NCI-H446 (cell line): ENCODE data around the gene OR8B2.
"Not testable (repeated sequence)": the region's sequence is repeated elsewhere in the genome, so short reads cannot be mapped to it uniquely, and the experiment has no call there.

Experiments used
- DNase-seq, 2 experiments: peaks; one replicate each; lab custom pipeline; 2025; lab: John Stamatoyannopoulos, UW

Gene OR8B2, protein sequence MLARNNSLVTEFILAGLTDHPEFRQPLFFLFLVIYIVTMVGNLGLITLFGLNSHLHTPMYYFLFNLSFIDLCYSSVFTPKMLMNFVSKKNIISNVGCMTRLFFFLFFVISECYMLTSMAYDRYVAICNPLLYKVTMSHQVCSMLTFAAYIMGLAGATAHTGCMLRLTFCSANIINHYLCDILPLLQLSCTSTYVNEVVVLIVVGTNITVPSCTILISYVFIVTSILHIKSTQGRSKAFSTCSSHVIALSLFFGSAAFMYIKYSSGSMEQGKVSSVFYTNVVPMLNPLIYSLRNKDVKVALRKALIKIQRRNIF

DNA sequence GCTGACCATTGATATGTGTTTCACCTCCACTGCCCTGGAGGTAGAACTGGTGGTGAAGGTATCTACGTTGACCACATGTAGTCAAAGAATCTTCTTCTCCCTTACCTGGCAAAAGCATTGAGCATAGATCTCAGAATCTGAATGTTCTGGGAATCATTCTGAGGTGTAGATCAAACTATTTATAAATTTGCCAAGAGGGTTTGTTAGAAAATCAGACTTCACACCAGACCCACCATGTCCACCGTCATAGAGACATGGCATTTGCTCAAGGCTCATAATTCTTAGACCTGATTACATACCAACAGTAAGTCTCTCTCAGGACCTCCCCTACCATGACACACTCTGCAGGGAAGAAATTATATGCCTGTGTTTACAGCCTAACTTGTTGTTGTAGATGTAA is at the start of gene OR8B2:
TSS of gene OR8B2 (minus strand) at position 101 of the 400 bp plus-strand sequence. CDS start 1,156 bp downstream, outside the sequence.
- DNase-seq = no peak

DNA sequence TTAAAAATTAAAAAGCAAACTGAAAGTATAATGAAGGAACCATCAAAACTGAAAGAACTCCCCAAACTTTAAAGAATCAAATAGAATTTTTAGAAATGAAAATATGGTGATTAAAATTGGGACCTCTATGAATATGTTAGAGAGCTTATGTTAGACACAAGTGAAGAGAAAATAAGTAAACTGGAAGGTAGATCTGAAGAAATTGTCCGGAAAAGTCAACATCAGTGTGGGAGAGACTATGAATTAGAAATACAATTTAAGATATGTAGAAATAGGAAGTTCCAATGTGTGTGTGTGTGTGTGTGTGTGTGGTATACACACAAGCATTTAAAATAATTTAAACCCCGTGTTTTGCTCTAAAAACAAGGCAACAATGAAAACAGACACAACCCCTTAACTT is 45.3 kb upstream of the OR8B2 start:
- no peak for DNase-seq

DNA sequence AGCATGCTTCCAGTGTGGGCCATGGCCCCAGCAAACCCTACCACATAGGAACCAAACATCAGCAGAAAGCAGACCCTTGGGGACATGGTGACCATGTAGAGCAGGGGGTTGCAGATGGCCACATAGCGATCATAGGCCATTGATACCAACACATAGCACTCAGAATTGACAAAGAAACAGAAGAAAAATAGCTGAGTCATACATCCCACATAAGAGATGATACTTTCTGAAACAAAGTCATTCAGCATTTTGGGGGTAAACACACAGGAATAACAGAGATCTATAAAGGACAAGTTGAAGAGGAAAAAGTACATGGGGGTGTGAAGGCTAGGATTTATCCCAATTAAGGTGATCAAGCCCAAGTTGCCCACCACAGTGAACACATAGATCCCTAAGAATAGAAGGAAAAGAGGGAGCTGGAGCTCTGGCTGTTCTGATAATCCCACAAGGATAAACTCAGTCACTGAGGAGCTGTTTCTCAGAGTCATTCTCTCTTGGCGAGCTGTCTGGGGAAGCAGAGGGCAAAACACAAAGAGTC is 40.2 kb upstream of the OR8B2 start, which contains the start of gene OR8B4:
TSS of gene OR8B4 (minus strand) at position 488 of the 538 bp plus-strand sequence. CDS start at position 488, 0 bp downstream.
- no peak for DNase-seq

DNA sequence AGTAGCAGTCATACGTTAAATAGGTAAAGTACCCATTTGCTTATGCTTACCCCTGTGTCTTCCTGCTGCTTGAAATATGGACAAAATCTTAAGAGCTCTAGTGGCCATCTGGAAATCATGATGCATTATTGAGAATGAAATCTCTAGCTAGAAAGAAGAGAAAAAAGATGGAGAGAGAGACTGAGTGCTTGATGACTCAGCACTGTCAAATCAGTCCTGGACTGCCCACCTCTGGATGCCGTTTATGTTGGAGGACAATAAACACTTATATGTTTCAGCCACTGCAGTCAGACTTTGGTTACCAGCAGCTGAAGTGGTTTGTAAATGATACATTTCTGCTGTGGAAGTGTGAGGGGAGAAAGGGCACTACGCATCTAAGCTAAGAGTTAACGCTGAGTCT is 36.7 kb upstream of the OR8B2 start:
- no peak for DNase-seq

DNA sequence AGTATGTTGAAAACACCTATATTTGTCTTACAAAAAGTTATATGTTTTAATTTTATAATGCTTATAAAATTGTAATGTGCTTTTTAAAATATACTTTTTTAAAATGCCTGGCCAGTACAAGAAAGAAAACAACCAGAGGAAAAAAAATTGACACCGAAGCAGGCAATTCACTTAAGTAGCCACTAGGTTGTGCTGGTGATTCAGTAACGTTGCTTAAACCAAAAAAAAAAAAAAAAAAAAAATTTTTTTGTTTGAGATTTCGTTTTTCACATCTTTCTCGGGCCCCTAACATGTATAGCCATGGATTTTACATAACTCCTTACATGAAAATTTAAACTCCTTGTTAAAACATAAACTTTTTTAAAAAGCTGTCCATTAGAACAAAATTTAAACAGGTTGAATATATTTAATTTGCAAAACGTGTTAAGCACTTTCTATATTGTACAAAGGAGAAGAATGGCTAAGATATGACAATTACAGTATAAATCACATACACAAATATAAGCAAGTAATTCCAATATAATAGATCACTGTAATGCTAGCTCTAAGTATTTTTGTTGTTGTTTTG is 31.1 kb upstream of the OR8B2 start:
- DNase-seq = peak; percentile 3 to 73

DNA sequence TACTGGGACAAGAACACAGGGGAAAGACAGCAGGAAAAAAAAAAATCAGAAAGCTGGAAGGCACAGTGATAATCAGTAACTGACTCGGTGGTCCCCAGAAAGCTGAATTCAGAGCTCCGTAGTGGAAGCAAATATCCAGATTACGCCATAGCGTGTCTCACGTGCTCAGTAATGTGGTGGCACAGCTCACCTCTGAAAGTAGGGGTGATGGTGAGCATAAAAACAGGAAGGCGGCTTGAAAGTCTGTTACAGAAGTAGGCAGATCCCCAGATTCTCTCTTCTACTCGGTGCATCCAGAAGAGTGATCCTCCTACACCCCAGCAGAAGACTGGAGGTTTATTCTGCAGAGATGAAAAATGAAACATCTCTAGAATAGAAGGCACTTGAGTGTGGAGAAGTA is 25.6 kb upstream of the OR8B2 start:
- DNase-seq = no peak

DNA sequence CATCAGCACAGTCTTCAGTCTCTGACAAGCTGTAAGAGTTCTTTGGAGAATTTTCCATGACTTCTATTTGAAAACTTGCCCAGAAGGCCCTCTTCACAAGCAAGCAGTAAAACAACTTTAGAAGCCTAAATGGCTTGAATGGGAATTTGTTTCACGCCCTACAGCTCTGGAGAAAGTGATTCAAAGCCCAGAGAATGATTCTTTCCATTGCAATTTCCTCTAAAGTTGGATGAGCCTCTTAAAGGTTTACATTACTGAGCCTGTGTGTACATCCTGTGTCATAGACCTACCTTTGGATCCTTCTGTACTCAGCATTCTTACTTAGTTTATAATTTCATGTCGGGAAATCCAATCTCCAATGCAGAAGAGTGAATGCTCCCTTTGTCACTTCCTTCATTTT is 21.3 kb upstream of the OR8B2 start:
- DNase-seq = no peak

DNA sequence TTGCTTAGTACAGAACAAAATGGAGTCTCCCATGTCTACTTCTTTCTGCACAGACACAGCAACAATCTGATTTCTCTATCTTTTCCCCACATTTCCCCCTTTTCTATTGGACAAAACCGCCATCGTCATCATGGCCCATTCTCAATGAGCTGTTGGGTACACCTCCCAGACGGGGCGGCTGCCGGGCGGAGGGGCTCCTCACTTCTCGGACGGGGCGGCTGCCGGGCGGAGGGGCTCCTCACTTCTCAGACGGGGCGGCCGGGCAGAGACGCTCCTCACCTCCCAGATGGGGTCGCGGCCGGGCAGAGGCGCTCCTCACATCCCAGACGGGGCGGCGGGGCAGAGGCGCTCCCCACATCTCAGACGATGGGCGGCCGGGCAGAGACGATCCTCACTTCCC is 18.9 kb upstream of the OR8B2 start:
- DNase-seq = not testable (repeated sequence)

DNA sequence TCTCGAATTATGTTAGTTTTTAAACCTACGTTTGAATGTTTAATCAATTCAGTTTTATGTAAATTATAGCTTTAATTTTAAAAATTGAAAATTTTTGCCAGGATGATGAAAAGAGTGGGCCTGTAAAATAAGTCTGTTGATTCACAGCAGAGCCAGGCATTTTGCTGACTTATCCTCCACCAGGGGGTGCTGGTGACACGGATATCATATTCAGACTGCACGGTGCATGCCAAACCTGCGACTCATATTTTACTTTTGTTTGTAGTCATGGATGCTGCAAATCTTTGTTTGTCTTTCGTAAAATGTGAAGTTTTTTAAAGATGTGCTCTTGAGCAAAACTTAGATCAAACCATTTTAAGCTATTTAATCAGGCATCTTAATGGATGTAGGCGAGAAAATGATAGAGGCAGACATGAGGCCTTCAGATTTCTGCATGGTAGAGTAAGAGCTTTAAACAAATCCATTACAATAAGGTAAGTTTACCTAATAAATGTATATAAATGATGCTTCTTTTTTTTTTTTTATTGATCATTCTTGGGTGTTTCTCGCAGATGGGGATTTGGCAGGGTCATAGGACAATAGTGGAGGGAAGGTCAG is 18.1 kb upstream of the OR8B2 start:
- DNase-seq = peak in 1 of 2 experiments; percentile 68

DNA sequence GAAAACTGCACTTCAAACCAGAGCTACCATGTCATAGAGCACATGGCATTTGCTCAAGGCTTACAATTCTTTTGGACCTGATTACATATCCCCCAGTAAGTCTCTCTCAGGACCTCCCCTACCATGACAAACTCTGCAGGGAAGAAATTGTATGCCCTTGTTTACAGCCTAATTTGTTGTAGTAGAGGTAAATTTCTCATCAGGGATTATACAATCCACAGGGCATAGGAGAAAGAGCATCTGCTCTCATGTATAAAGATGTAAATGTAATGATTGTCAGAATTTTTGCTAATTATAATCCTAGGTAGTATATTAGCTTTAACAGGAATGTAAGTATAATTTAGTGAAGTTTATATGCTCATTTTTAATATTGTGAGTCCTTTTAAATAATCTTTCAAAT is 14.6 kb upstream of the OR8B2 start, which contains the start of gene OR8B3:
TSS of gene OR8B3 (minus strand) at position 101 of the 400 bp plus-strand sequence. CDS start 1,673 bp downstream, outside the sequence.
- DNase-seq = no peak

DNA sequence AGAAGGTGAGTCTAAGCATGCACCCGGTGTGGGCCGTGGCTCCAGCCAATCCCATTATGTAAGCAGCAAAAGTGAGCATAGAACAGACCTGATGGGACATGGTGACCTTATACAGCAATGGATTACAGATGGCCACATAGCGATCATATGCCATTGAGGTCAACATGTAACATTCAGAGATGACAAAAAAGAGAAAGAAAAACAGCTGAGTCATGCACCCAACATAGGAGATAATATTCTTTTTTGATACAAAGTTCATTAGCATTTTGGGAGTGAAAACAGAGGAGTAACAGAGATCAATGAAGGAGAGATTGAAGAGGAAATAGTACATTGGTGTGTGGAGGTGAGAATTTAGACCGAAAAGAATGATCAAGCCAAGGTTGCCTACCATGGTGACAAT is 12.5 kb upstream of the OR8B2 start:
- not testable (repeated sequence) for DNase-seq

DNA sequence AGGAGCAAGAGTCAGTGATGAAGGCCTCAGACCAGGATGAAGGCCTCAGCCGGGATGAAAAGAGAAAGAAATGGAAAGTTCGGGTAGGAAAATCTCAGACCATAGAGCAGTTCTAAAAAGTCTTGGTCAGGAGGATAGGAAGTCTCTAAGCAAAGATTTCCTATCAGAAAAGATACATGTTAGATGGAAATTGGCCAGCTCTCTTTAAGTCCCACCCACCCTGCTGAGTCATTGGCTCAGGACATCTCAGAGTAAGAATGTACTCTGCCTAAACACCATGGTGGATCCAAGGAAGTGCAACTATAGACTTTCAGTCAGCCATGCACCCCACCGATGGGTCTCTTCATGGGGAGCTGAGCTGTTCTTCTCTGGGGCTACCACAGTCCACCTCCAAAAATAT is 10.1 kb upstream of the OR8B2 start:
- DNase-seq = peak in 1 of 2 experiments; percentile 11

DNA sequence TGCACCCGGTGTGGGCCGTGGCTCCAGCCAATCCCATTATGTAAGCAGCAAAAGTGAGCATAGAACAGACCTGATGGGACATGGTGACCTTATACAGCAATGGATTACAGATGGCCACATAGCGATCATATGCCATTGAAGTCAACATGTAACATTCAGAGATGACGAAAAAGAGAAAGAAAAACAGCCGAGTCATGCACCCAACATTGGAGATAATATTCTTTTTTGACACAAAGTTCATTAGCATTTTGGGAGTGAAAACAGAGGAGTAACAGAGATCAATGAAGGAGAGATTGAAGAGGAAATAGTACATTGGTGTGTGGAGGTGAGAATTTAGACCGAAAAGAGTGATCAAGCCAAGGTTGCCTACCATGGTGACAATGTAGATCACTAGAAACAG is 1.4 kb downstream of the OR8B2 start:
- not testable (repeated sequence) for DNase-seq

DNA sequence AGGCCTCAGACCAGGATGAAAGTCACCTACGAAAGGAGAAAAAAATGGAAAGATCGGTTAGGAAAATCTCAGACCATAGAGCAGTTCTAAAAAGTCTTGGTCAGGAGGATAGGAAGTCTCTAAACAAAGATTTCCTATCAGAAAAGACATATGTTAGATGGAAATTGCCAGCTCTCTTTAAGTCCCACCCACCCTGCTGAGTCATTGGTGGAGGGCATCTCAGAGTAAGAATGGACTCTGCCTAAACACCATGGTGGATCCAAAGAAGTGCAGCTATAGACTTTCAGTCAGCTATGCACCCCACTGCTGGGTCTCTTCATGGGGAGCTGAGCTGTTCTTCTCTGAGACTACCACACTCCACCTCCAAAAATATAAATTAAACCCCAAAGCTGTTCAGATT is 3.7 kb downstream of the OR8B2 start:
- DNase-seq = no peak

DNA sequence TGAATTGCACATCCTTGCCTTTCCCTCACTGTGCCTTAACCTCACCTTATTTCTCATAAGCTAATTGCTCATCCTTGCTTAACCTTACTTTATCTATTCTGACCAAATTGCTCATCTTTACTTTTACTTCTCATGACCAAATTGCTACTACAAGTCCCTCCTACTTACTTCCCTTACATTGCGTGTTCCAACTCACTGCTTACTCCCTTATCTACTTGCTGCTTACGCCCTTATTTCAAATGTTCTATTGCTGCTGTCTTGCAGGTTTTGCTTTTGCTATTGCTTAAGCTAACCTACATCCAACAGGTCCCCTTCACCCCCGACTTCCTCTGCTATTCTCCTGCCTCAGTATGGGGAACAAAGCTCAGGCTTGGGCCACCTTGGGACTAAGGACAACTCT is 8.0 kb downstream of the OR8B2 start:
- no peak for DNase-seq

DNA sequence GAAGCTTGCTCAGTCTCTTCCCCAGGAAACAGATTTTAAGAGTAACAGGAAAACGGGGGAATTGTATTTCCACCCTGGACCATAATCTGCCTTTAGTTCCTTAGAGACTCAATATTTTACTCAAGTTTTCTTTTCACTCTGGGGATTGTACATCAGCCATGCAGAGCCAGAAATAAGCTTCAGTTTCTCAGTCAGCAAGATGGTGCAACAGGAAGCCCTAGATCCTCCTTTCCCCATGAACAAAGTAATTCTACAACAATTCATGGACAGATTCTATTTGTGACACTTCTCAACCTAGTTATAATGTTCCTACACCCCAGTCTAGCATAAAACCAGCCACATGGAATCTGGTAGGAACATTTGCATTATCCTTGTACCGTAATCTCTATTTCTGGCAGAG is 24.7 kb downstream of the OR8B2 start:
- no peak for DNase-seq

DNA sequence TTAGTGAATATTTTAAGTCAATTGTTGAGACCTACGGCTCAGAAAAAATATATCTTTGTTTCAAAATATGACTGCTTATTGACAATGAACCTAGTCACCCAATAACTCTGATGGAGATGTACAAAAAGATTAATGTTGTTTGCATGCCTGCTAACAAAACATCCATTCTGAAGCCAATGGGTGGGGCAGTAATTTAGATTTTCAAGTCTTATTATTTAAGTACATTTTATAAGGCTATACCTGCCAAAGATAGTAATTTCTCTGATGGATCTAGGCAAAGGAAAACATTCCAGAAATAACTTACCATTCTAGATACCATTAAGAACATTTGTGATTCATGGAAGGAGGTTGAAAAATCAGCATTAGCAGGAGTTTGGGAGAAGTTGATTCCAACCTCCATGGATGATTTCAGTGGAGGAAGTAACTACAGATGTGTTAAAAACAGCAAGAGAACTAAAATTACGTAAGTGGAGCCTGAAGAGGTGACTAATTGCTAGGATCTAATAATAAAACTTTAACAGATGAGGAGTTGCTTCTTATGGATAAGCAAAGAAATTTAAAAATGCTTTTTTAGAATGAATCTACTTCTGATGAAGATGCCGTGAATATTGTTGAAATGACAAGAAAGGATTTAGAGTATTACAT is 37.9 kb downstream of the OR8B2 start:
- no peak for DNase-seq

DNA sequence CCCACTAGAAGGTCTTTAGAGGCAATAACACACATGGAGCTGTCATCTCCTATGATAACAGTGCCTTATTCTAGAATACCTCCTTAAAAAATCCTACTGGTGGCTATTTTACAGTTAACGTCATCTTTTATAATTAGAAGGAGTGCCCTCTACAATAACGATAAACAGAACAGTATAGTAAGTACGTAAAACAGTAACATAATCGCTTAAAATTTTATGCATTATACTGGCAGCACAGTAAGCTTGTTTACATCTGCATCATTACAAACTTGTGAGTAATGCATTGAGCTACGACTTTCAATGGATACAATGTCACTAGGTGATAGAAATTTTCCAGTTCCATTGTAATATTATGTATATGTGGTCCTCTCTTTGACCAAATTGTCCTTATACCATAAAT is 40.0 kb downstream of the OR8B2 start:
- DNase-seq = no peak

DNA sequence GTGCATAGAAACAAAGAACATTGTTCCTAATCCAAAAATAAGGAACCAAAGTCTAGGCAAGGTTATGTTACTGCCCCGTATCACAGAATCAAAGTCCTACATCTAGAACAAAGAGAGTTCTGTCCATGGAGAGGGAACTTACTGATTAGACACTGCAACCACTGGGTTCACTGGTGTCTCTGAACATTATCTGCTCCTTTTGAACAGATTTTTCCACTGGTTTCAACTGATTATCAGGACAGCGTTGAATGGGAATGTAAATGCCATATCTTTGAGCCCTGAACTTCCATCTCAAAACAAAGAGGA is 44.2 kb downstream of the OR8B2 start:
- no peak for DNase-seq

DNA sequence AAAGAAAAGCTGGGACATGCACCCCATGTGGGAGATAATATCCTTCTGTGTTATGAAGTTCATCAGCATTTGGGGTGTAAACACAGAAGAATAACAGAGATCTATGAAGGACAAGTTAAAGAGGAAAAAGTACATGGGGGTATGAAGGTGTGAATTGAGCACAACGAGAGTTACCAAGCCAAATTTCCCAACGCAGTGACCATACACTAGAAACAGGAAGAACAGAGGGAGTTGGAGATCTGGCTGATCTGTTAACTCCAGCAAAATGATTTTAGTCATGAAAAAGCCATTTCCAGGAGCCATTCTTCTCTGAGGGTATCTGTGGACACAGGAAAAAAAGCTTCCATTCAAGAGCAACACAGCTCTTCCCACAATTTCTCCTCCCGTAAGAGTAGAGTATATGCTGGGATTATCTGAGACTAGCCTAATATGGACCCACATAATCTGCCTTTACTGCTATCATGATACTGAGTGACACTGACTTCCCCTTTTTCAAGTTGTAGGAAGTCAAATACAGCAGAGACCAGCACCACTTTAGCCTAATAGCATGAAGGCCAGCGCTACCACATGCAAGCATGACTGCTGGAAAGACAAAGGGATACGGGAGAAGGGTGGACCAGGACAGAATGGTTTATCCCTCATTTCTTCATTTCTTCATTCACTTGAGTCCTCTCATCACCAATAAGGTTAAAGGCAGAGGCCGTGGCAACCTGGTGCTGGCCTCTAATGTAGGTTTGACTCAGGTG is 44.7 kb downstream of the OR8B2 start:
- no peak for DNase-seq
